H9 (cell line): Measurements from ENCODE around the gene DYRK1A. TPM values are rescaled to one million over a fixed set of nuclear protein-coding genes. Genes with fewer than 3 reads are reported as not detected.

ENCODE experiments used
- DNase-seq: peaks from one replicate; pipeline ENCODE4 v3.0.0-alpha.2; 2017
- H2AFZ ChIP-seq: one replicate; pipeline ENCODE4 v1.6.1; 2013; ENCODE audit warnings: mild to moderate bottlenecking, low read length, control low read depth, moderate library complexity
- H2AK5ac ChIP-seq: 2 replicates; pipeline ENCODE4 v1.6.1; 2013; ENCODE audit warnings: low read length, control low read depth, mixed read lengths; ENCODE audit not compliant: insufficient read length
- H2BK120ac ChIP-seq: one replicate; pipeline ENCODE4 v1.6.1; 2013; ENCODE audit warnings: low read depth, mild to moderate bottlenecking, low read length, control low read depth, inconsistent platforms; ENCODE audit not compliant: poor library complexity, severe bottlenecking
- H2BK12ac ChIP-seq: 2 replicates; pipeline ENCODE4 v1.6.1; 2013; ENCODE audit warnings: low read length, control low read depth, mixed read lengths, low read depth; ENCODE audit not compliant: insufficient read length
- H2BK15ac ChIP-seq: 2 replicates; pipeline ENCODE4 v1.6.1; 2013; ENCODE audit warnings: low read depth, low read length, control low read depth
- H2BK20ac ChIP-seq: one replicate; pipeline ENCODE4 v1.6.1; 2013; ENCODE audit warnings: low read depth, mild to moderate bottlenecking, low read length, control low read depth, inconsistent platforms; ENCODE audit not compliant: poor library complexity, severe bottlenecking
- H2BK5ac ChIP-seq: 2 replicates; pipeline ENCODE4 v1.6.1; 2013; ENCODE audit warnings: low read length, control low read depth, mixed read lengths; ENCODE audit not compliant: insufficient read length
- H3K14ac ChIP-seq: 2 replicates; pipeline ENCODE4 v1.6.1; 2013; ENCODE audit warnings: low read length, control low read depth; ENCODE audit not compliant: insufficient read depth
- H3K18ac ChIP-seq: 2 replicates; pipeline ENCODE4 v1.6.1; 2013; ENCODE audit warnings: low read depth, mild to moderate bottlenecking, mixed read lengths, low read length, control low read depth; ENCODE audit not compliant: insufficient read length
- H3K23ac ChIP-seq: 2 replicates; pipeline ENCODE4 v1.6.1; 2013; ENCODE audit warnings: low read length, control low read depth, mixed read lengths, low read depth; ENCODE audit not compliant: insufficient read length
- H3K23me2 ChIP-seq: 2 replicates; pipeline ENCODE4 v1.6.1; 2013; ENCODE audit warnings: low read depth, mild to moderate bottlenecking, mixed read lengths, low read length, control low read depth; ENCODE audit not compliant: insufficient read length, poor library complexity, severe bottlenecking
- H3K27ac ChIP-seq: 2 replicates; pipeline ENCODE4 v1.5.1; 2013; ENCODE audit warnings: low read length, control low read depth, mixed read lengths, low read depth; ENCODE audit not compliant: insufficient read length
- H3K27me3 ChIP-seq: 2 replicates; pipeline ENCODE4 v1.6.1; 2013; ENCODE audit warnings: low read length, control low read depth, inconsistent platforms; ENCODE audit not compliant: insufficient read depth
- H3K4ac ChIP-seq: 2 replicates; pipeline ENCODE4 v1.6.1; 2013; ENCODE audit warnings: low read depth, mild to moderate bottlenecking, control low read depth, inconsistent platforms, low read length, moderate library complexity
- H3K4me1 ChIP-seq: 2 replicates; pipeline ENCODE4 v1.6.1; 2013; ENCODE audit warnings: low read length, control low read depth, inconsistent platforms; ENCODE audit not compliant: insufficient read depth
- H3K4me2 ChIP-seq: 2 replicates; pipeline ENCODE4 v1.6.1; 2013; ENCODE audit warnings: low read length, control low read depth, mixed read lengths; ENCODE audit not compliant: insufficient read length, insufficient read depth
- H3K56ac ChIP-seq: 2 replicates; pipeline ENCODE4 v1.6.1; 2013; ENCODE audit warnings: low read depth, mild to moderate bottlenecking, mixed read lengths, low read length, control low read depth; ENCODE audit not compliant: insufficient read length
- H3K79me1 ChIP-seq: 2 replicates; pipeline ENCODE4 v1.6.1; 2013; ENCODE audit warnings: low read depth, mild to moderate bottlenecking, moderate library complexity, low read length, control low read depth, inconsistent platforms; ENCODE audit not compliant: insufficient read depth, poor library complexity, severe bottlenecking
- H3K79me2 ChIP-seq: 2 replicates; pipeline ENCODE4 v1.6.1; 2013; ENCODE audit warnings: low read length, control low read depth, inconsistent platforms; ENCODE audit not compliant: insufficient read depth
- H3K9ac ChIP-seq: 2 replicates; pipeline ENCODE4 v1.6.1; 2013; ENCODE audit warnings: low read length, control low read depth, mixed read lengths; ENCODE audit not compliant: insufficient read length; ENCODE audit errors: extremely low read depth
- H3K9me3 ChIP-seq: one replicate; pipeline ENCODE4 v1.6.1; 2013; ENCODE audit warnings: low read depth, low read length, inconsistent platforms; ENCODE audit not compliant: control insufficient read depth
- H3T11ph ChIP-seq: one replicate; pipeline ENCODE4 v1.6.1; 2013; ENCODE audit warnings: mild to moderate bottlenecking, low read length, control low read depth, inconsistent platforms
- H4K20me1 ChIP-seq: one replicate; pipeline ENCODE4 v1.6.1; 2013; ENCODE audit not compliant: control insufficient read depth, insufficient read length, insufficient read depth
- H4K5ac ChIP-seq: 2 replicates; pipeline ENCODE4 v1.6.1; 2013; ENCODE audit warnings: low read depth, mild to moderate bottlenecking, mixed read lengths, low read length, control low read depth; ENCODE audit not compliant: insufficient read length
- H4K8ac ChIP-seq: replicated peaks from 2 replicates; pipeline ENCODE4 v1.6.1; 2013; ENCODE audit warnings: low read length, control low read depth, mixed read lengths, low read depth; ENCODE audit not compliant: insufficient read length
- H4K91ac ChIP-seq: 2 replicates; pipeline ENCODE4 v1.6.1; 2013; ENCODE audit warnings: low read depth, mild to moderate bottlenecking, moderate library complexity, mixed read lengths, low read length, control low read depth; ENCODE audit not compliant: insufficient read length
- H3K27ac Mint-ChIP-seq, 3 experiments: 2 replicates in 2 of 3; 3 replicates in 1 of 3; pipeline ENCODE4 v1.8.0; 2020 to 2021; ENCODE audit warnings: mixed read lengths in 3 of 3, mild to moderate bottlenecking in 1 of 3, moderate library complexity in 1 of 3
- H3K27me3 Mint-ChIP-seq: 2 replicates; pipeline ENCODE4 v1.8.0; 2021; ENCODE audit warnings: low read depth, mild to moderate bottlenecking, moderate library complexity, mixed read lengths
- H3K36me3 Mint-ChIP-seq, 3 experiments: 2 replicates in 2 of 3; 3 replicates in 1 of 3; pipeline ENCODE4 v1.8.0; 2020 to 2021; ENCODE audit warnings: low read depth in 3 of 3, mixed read lengths in 3 of 3; ENCODE audit not compliant: insufficient read depth in 1 of 3
- H3K4me1 Mint-ChIP-seq, 2 experiments: 2 replicates each; pipeline ENCODE4 v1.8.0; 2020; ENCODE audit warnings: mixed read lengths in 2 of 2
- H3K4me3 Mint-ChIP-seq, 2 experiments: 2 replicates in 1 of 2; 3 replicates in 1 of 2; pipeline ENCODE4 v1.8.0; 2020 to 2021; ENCODE audit warnings: mild to moderate bottlenecking in 2 of 2, mixed read lengths in 2 of 2, moderate library complexity in 1 of 2
- H3K9me3 Mint-ChIP-seq, 2 experiments: 2 replicates in 1 of 2; 3 replicates in 1 of 2; pipeline ENCODE4 v1.8.0; 2020; ENCODE audit warnings: mild to moderate bottlenecking in 2 of 2, mixed read lengths in 2 of 2, moderate library complexity in 1 of 2
- WGBS: extraction: QIAGEN DNeasy Blood & Tissue Kit; methylation state at CpG from one replicate; pipeline ENCODE4 v1.1.7; 2013; ENCODE audit warnings: missing lambda C conversion rate, low lambda C conversion rate, mixed read lengths; ENCODE audit not compliant: insufficient read length; ENCODE audit errors: extremely low coverage; 5-methylcytosine and 5-hydroxymethylcytosine counted together
- total RNA-seq: library from RNA; stranded (reverse); gene quantifications from 2 replicates; pipeline ENCODE4 v1.2.1, GENCODE V29; 2021
- TF ChIP-seq, protein P1 (sequence below): fragments of 200-600 bp; sonication (generic); conservative IDR thresholded peaks from 3 replicates; pipeline ENCODE4 v1.8.0; 2021; ENCODE audit warnings: antibody characterized with exemption, mild to moderate bottlenecking

Gene DYRK1A
- total RNA-seq, 1 experiment from 2014 or later: 73.6 TPM

- no peak overlapping the region for H4K8ac ChIP-seq
- no peak overlapping the region for H4K5ac ChIP-seq
- no peak overlapping the region for H2BK15ac ChIP-seq
- H3K56ac ChIP-seq: no peak overlapping the region
- no peak overlapping the region for H4K91ac ChIP-seq
- Mint-ChIP-seq H3K4me1 (peaks cover 27 to 38% of the 10 kb centered on the region in 2 experiments), H3K4me3 (no peak overlapping the region), H3K27ac (no peak overlapping the region), H3K36me3 (peaks cover 17 to 30% (median 24%) of the 10 kb centered on the region in 3 experiments), H3K9me3 (peaks cover 21 to 24% of the 10 kb centered on the region in 2 experiments), H3K27me3 (no peaks in the 10 kb centered on the region)
- no CpG with 5 or more reads among the region's 3 CpGs for WGBS
- H3K27me3 ChIP-seq: no peaks in the 10 kb centered on the region
- no peak for DNase-seq
- no peak overlapping the region for H2AFZ ChIP-seq
- no peak overlapping the region for H3K4me2 ChIP-seq
- H3K27ac ChIP-seq: no peak overlapping the region
- no peaks in the 10 kb centered on the region for H3K23me2 ChIP-seq
- H3K9me3 ChIP-seq: no peaks in the 10 kb centered on the region
- no peaks in the 10 kb centered on the region for H3K4me1 ChIP-seq
- no peak overlapping the region for H2BK20ac ChIP-seq
- H3K79me1 ChIP-seq: peaks cover 5% of the 10 kb centered on the region
- no peak overlapping the region for H2AK5ac ChIP-seq
- H4K20me1 ChIP-seq: no peaks in the 10 kb centered on the region
- no peak overlapping the region for H3K23ac ChIP-seq
- H2BK120ac ChIP-seq: no peak overlapping the region
- TF ChIP-seq, protein P1, sequence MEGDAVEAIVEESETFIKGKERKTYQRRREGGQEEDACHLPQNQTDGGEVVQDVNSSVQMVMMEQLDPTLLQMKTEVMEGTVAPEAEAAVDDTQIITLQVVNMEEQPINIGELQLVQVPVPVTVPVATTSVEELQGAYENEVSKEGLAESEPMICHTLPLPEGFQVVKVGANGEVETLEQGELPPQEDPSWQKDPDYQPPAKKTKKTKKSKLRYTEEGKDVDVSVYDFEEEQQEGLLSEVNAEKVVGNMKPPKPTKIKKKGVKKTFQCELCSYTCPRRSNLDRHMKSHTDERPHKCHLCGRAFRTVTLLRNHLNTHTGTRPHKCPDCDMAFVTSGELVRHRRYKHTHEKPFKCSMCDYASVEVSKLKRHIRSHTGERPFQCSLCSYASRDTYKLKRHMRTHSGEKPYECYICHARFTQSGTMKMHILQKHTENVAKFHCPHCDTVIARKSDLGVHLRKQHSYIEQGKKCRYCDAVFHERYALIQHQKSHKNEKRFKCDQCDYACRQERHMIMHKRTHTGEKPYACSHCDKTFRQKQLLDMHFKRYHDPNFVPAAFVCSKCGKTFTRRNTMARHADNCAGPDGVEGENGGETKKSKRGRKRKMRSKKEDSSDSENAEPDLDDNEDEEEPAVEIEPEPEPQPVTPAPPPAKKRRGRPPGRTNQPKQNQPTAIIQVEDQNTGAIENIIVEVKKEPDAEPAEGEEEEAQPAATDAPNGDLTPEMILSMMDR: no peak
- no peak overlapping the region for H3T11ph ChIP-seq
- H2BK12ac ChIP-seq: no peak overlapping the region
- no peak overlapping the region for H3K18ac ChIP-seq
- H3K9ac ChIP-seq: no peak overlapping the region
- no peak overlapping the region for H3K4ac ChIP-seq
- peaks cover 82% of the 10 kb centered on the region for H3K79me2 ChIP-seq
- H3K14ac ChIP-seq: no peak overlapping the region
- no peak overlapping the region for H2BK5ac ChIP-seq
These were observed 35.8 kb downstream of the DYRK1A start for GRCh38 chr21:37402251-37402867.
